CD4-positive, alpha-beta T cell treated with Interleukin-15 for 4 hours (primary cell): ENCODE results near the gene PAFAH1B1.
"Not testable (repeated sequence)": the region's sequence is repeated elsewhere in the genome, so short reads cannot be mapped to it uniquely, and the experiment has no call there.

Experiments
- DNase-seq: peaks from one replicate; pipeline ENCODE4 v3.0.0-alpha.2; 2020; ENCODE audit warnings: low spot score

Gene PAFAH1B1

DNA sequence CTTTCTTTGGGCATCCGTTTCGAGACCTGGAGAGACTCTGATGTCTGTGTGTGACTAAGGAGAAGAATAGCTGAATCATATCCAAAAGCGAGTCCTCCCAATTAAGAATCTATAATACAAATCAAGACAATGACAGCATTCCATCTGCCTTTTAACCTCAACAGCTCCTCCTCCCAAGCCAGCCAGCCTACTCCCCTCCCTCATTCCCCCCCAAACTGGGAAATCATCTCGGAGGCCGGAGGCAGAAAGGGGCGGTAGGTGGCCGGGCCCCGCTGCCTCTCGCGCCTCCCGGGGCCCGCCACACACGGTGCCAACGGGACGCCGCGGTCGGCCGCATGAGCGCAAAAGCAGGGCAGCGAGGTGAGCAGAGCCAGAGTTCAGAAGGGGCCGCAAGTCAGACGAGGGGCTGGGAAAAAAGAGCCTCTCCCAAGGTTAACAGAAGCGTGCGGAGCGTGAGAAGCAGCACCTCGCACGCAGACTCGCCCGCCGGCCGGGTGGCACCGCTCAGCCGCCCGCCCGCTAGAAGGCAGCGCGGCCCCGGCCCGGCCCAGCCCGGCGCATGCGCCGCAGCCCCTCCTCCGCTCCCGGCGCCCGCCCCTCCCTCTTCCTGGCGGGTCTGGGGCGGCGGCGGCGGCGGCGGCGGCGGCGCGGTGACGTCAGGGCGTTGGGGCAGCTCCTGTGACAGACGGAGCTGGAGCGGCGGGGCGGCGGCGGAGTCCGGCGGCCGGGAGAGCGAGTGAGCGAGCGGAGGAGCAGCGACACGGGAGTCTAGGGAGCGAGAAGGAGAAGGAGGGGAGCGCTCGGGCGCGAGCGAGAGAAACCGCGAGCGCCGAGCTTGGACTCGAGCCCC is at the start of gene PAFAH1B1:
Gene PAFAH1B1 (plus strand): TSS at position 684 of the 850 bp plus-strand sequence. CDS start 44,635 bp downstream, outside the sequence.
- DNase-seq: peak; percentile 94

DNA sequence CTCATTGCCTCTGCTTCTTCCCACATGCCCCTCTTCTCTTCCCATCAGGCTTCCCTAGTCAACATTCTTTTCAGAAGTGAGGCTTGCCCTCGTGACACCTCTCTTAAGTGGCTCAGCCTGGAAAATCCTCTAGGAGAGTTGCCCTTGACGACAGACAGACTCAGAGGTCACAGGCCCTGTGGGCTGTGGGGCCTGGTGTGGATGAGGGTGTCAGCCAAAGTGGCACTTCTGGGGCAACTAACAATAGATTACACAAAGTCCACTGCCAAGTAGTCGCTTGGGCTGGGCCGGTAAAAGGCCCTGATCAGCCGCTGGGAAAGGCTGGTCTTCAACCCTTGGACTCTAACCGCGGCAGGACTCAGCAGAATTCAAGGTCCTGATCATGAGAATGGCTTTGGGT is 48.1 kb upstream of the PAFAH1B1 start:
- no peak for DNase-seq

DNA sequence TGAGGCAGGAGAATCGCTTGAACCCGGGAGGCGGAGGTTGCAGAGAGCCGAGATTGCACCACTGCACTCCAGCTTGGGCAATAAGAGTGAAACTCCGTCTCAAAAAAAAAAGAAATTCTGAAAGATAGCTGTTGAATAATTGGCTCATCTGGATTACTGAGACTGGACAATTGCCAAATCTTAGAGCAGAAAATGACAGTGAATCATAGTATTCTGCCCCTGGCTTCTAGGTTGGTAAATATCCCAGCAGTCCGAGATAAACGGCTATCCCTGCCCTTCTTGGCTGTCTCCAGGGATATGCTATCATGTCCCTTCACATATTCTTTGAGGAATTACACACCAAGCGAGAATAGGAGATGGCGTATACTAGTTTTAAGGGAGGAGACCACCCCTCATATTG is 46.3 kb upstream of the PAFAH1B1 start:
- DNase-seq: no peak

DNA sequence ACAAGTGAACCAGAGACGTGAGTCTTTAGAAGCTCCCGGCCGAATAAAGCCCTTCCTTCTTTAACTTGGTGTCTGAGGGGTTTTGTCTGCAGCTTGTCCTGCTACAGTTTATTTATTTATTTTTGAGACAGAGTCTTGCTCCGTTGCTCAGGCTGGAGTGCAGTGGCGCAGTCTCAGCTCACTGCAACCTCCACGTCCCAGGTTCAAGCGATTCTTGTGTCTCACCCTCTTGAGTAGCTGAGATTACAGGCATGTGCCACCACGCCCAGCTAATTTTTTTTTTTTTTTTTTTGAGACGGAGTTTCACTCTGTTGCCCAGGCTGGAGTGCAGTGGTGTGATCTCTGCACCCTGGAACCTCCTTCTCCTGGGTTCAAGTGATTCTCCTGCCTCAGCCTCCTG is 45.4 kb upstream of the PAFAH1B1 start:
- not testable (repeated sequence) for DNase-seq

DNA sequence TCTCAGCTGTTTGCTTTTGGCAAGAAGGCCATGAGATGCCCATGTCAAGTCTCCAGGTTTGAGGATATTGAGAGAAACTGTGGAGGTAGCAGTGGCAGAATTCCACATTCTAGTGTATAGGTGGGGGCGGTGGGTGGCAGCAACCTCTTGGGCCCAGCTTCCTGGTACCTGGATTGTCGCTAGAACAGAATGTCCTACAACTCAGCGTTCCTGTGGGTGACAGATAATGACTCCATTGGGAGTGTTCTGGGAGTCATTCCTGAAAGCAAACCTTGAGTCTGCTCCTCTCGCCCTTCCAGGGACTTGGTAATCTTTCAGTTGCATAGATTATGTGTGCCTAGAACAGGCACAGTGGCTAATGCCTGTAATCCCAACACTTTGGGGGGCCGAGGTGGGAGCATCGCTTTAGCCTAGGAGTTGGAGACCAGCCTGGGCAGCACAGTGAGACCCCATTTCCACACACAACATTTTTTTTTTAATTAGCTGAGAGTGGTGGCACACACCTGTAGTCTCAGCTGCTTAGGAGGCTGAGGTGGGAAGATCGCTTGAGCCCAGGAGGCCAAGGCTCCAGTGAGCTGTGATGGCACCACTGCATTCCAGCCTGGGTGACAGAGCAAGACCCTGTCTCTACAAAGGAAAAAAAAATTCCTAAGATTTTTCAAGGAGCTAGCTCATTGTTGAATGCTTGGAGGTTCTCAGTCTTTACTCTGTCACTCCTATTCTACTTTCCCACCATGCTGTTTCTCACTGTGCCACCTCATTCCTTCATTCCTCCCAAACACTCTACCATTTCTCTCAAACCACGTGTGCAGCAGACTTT is 43.9 kb upstream of the PAFAH1B1 start:
- no peak for DNase-seq

DNA sequence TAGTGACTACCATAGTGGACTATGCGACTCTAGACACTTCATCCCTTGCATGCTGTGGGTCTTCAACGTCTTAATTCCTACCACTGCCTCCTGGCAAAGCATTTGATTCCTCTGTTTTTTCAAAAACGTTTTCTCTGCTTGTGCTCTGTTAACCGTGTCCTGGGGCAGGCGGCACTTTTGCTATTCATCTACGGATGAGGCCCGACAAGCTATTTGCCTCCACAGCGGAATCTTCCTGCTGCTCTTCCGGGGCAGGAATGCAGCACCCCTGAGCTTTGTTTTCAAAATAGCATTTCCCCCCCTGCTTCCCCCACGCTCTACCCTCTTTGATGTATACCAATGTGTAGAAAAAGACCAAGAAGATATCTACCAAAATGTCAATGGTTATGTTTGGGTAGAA is 42.0 kb upstream of the PAFAH1B1 start:
- DNase-seq: no peak

DNA sequence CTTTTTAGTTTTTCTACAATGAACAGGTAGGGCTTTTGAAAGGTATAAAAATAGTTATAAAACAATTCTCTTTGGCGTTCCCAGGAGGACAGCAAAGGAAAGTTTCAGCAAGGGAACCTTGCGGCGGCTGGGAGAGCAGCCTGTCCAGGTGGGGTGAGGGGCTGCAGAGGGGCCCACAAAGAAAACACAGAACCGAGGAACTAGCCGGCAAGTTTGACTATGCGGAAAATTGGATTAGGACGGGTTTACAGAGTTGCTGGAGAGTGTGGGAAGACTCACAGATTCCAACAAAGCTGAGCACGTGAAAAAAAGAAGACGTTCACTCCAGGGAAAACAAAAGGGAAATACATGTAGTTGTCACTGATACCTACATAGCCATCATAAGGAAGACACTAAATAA is 41.5 kb upstream of the PAFAH1B1 start:
- DNase-seq: no peak

DNA sequence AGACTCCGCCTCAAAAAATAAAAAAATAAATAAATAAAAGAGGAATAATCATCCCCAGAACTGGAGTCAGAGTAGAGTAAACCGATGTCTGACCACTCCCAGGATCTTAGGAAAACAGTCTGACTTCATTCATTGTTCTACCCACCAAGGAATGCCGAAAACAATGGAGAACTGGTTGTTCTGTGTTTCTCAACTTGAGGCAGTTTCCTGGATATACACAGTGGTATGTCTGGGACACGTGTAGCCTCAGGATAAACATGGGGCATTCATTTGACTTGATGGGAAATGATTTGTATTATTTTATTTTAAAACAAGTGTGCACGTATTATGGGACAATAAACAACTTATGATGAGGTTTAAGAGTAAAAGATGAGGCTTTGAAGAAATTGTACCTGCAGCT is 32.8 kb upstream of the PAFAH1B1 start:
- DNase-seq: no peak

DNA sequence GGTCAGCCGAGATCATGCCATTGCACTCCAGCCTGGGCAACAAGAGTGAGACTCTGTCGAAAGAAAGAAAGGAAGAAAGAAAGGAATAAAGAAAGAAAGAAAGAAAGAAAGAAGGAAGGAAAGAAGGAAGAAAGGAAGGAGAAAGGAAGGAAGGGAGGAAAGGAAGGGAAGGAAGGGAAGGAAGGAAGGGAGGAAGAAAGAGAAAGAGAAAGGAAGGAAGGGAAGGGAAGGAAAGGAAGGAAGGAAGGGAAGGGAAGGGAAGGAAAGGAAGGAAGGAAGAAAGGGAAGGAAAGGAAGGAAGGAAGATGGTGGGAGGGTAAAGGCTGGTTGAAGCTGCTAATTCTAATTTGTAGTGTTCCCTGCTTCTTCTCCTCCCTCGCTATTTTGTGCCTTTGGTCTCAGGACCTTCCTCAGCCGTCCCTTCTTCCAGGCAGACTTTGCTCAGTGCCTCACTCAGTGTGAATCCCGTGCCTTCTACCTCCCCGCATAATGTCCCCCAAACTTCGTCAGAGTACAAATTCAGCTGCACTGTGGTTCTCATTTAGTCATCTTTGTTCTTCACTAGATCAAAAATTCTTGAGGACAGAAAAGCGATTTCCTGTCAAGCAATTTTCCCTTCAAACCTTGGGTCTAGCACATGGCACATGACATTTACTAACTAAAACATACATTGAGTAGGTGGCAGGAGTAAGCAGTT is 31.1 kb upstream of the PAFAH1B1 start:
- no peak for DNase-seq

DNA sequence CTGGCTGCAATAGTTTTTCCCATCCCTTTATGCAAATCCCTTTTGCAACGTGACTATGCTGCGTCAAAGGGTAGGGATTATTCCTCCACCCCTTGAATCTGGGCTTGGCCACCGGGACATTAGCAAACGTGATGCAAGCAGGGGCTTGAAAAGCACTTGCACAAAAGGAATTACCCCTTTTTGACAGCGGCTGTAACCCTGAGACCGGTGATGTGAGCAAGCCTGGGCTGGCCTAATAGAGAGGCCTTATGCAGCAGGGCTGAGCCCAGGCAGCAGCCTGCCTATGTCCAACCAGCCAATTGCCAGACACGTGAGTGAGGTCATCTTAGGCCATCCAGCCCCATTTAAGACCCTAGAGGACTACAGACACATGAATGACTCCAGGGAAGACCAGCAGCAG is 30.4 kb upstream of the PAFAH1B1 start:
- no peak for DNase-seq

DNA sequence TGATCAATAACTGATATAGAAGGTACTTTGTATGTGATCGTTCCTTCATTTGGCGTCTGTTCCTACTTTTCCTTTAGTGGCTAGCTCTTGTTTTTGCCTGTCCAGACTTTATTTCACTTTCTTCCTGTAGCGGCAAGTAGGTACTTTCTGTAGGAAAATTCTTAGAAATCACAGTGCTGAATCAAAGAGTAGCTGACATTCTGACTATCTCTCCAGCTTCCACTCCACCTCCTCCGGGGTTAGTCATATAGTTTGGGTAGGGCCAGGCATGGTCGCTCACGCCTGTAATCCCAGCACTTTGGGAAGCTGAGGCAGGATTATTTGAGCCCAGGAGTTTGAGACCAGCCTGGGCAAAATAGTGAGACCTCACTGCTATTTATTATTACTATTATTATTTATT is 29.9 kb upstream of the PAFAH1B1 start:
- DNase-seq: no peak

DNA sequence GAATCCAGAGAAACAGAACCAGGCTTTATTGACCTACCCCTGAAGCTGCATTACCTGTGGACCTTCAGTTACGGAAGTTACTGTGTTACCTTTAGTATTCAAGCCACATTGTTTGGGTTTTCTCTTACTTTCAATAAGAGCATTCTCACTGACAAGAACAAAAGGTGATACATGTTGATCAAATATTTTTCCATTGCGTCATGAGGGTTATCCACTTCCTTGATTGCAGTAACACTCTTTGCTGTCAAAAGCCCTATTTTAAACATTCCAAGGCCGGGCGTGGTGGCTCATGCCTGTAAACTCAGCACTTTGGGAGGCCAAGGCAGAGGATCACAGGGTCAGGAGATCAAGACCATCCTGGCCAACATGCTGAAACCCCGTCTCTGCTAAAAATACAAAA is 28.6 kb upstream of the PAFAH1B1 start:
- no peak for DNase-seq

DNA sequence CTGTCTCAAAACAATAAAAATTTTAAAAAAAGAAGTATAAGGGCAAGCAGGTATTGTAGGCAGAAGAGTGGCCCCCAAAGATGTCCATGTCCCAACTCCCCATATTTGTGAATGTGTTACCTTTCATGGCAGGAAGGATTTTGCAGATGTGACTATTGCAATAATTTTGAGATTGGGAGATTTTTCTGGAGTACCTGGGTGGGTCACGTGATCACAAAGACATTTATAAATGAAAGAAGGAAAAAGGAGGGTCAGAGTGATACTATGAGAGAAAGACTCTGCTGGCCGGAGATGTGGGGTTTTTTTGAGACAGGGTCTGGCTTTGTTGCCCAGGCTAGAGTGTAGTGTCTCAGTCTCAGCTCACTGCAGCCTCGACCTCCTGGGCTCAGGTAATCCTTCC is 27.4 kb upstream of the PAFAH1B1 start:
- DNase-seq: no peak

DNA sequence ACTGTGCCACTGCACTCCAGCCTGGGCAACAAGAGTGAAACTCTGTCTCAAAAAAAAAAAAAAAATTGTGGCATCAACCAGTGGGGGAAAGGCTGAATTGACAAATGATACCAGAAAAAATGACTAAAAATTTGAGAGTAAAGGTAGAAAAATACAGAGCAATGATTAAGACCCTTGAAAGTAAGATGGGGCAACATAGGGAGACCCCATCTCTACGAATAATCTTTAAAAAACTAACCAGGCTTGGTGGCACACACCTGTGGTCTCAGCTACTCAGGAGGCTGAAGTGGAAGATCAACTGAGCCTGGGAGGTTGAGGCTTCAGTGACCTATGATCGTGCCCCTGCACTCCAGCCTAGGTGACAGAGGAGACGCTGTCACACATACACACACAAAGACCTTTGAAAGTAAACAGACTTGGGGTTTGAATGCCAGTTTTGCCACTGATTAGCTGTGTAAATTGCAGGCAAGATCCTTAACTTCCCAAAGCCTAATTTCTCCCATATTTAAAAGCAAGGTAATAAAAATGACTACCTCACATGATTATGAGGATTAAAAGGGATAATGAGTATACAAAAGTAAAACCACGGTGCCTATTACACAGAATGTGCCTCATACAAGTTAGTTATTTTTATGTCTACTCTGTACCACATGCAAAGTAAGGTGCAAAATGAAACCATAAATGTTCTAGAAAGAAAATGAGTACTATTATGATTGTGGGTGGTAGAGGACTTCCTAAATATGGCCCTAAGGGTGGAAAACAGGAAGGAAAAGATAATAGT is 21.7 kb upstream of the PAFAH1B1 start:
- DNase-seq: no peak

DNA sequence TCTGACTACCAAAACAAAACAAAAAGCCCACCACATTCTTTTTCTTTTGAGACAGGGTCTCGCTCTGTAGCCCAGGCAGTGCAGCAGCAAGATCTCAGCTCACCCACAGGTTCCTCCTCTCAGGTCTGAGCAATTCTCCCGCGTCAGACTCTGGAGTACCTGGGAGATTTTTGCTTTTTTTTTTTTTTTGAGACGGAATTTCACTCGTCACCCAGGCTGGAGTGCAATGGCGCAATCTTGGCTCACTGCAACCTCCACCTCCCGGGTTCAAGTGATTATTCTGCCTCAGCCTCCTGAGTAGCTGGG is 21.2 kb upstream of the PAFAH1B1 start:
- DNase-seq: not testable (repeated sequence)

DNA sequence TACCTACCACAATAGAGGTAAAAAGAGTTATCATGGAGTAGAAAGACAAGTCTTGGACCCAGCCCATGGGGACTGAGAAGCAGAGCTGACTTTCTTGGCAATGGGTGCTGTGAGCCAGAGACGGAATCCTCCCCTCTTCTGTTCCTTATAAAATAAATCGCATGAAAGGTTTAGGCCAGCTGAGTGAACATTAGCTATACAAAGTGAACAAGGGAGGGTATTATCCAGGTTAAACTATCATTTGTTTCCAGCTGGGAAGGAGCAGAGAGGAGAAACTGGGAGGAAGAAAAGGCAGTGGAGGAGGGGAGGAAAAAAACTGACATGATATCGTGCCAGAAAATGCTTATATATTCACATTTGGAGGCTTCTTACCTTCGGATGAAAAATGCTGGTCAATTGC is 13.3 kb upstream of the PAFAH1B1 start:
- no peak for DNase-seq

DNA sequence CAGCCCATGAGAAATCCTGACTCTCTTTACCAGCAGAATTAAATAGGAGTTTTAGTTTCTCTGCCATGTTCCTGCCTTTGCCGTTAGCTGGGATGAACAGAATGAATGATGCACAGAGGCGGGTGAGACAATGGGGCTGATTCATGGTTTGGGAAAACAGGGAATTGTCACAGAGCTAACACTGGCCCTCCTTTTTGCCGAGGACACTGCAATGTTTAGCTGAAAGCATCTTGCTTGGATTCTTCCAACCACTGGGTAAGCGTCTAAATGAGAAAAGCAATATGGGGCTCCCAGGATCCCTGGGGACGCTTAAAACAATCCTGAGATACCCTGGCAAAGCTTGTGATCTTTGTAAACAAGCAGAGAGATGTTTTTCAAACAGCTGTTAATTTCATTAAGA is 12.8 kb upstream of the PAFAH1B1 start:
- no peak for DNase-seq

DNA sequence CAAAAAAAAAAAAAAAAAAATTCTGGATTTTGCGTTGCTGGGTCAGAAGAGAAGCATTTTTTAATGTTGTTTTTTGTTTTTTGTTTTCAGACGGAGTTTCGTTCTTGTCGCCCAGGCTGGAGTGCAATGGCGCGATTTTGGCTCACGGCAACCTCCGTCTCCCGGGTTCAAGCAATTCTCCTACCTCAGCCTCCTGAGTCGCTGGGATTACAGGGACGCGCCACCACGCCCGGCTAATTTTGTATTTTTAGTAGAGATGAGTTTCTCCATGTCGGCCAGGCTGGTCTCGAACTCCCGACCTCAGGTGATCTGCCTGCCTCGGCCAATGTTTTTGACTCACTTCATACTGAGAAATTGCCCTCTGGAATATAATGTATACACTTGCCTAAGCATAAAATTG is 11.0 kb upstream of the PAFAH1B1 start:
- no peak for DNase-seq

DNA sequence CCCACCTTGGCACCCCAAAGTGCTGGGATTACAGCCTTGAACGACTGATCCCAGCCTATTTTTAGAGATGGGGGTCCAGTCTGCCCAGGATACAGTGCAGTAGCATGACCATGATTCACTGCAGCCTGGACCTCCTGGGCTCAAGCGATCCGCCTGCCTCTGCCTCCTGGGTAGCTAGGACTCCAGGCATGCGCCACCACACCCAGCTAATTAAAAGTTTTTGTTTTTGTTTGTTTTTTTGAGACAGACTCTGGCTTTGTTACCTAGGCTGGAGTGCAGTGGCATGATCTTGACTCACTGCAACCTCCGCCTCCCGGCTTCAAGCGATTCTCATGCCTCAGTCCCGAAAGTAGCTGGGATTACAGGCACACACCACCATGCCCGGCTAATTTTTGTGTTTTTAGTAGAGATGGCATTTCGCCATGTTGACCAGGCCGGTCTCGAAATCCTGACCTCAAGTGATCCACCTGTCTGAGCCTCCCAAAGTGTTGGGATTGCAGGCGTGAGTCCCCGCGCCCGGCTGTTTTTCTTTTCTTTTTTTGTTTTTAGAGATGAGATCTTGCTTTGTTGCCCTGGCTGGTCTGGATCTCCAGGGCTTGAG is 2.3 kb upstream of the PAFAH1B1 start:
- DNase-seq: no peak

DNA sequence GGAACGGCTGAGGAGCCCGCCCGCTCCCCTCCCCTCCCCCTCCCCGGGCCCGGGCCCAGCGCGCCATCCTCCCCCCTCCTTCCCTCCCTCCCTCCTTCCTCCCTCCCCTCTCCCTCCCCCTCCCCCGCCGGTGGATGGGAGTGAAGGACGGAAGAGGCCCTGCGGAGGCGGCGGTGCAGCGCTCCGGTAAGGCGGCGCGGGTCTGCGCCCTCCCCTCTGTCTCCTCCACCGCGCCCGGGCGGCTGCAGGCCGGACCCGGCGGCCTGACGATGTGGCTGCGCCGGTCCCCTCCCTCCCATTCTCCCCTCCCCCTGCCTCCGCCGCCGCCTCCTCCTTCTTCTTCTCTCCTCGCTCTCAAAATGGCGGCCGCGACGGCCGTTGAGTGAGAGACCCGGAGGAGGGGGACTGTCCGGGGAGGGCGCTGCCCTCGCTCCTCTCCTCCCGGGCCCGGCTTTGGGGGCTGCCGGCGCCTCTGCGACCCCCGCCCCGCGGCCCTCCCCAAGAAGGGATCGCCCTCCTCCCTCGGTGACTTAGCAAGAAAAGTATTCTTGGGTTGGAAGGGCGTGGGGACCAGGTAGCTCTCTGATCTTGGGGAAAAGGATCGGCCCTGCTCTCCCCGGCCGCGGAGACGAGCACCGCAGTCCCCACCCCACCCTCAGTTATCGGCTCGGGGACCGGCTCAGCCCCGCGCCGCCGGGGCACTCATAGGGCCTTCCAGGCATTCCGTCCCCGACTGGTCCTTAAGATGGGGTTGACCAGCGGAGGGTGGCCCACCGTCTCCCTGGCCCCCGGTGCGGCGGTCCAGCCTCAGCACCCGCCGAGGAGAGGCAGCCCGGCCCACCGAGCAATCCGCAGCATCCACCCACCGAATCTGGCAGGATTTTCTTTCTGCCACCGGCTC is 617 bp downstream of the PAFAH1B1 start:
- peak; percentile 75 for DNase-seq
